ENCODE measurements around the gene OSR1.

The OSR1 gene

GRCh38 chr2:19361325-19361990 is 3.0 kb upstream of the OSR1 start:
- peaks cover 0 to 37% (median 8%) of the 10 kb centered on the region in 11 experiments; a peak in 9 of 22 replicates for H4K20me1 ChIP-seq
- no peak overlapping the region for H3K9ac ChIP-seq
- peak overlapping the region in 9 of 10 experiments; percentile 58 to 71 (median 66); a peak in 12 of 20 replicates for H3K4me3 ChIP-seq
- H3K36me3 ChIP-seq, result no peaks in the 10 kb centered on the region
- peak overlapping the region; percentile 73 to 89 (median 85); a peak in 16 of 22 replicates for H3K4me2 ChIP-seq
- H3K27ac ChIP-seq, result no peak overlapping the region
- H3K4me1 ChIP-seq, result peaks cover 0 to 32% (median 14%) of the 10 kb centered on the region in 10 experiments; a peak in 14 of 20 replicates
- H3K9me3 ChIP-seq (replicated peaks in 1 of 11), result peaks cover 14 to 49% (median 29%) of the 10 kb centered on the region in 11 experiments
- no peak for TF ChIP-seq Cebpa-rat (IDR thresholded peaks at IDR 0.05)
- H3K27me3 ChIP-seq, result peaks cover 75 to 83% (median 82%) of the 10 kb centered on the region in 11 experiments

- Histone ChIP-seq H3K36me3 (no peaks in the 10 kb centered on the region), H3K4me3 (no peak overlapping the region), H4K20me1 (peaks cover 0 to 39% (median 8%) of the 10 kb centered on the region in 11 experiments; a peak in 9 of 22 replicates), H3K9me3 (replicated peaks in 1 of 11) (peaks cover 19 to 55% (median 34%) of the 10 kb centered on the region in 11 experiments), H3K27me3 (peaks cover 80 to 88% (median 87%) of the 10 kb centered on the region in 11 experiments), H3K4me2 (no peak overlapping the region), H3K9ac (no peak overlapping the region), H3K4me1 (peaks cover 0 to 32% (median 14%) of the 10 kb centered on the region in 10 experiments; a peak in 14 of 20 replicates), H3K27ac (no peak overlapping the region)
- no peak for TF ChIP-seq Cebpa-rat (IDR thresholded peaks at IDR 0.05)
Measured at GRCh38 chr2:19360966-19361321, 2.5 kb upstream of the OSR1 start.

DNA sequence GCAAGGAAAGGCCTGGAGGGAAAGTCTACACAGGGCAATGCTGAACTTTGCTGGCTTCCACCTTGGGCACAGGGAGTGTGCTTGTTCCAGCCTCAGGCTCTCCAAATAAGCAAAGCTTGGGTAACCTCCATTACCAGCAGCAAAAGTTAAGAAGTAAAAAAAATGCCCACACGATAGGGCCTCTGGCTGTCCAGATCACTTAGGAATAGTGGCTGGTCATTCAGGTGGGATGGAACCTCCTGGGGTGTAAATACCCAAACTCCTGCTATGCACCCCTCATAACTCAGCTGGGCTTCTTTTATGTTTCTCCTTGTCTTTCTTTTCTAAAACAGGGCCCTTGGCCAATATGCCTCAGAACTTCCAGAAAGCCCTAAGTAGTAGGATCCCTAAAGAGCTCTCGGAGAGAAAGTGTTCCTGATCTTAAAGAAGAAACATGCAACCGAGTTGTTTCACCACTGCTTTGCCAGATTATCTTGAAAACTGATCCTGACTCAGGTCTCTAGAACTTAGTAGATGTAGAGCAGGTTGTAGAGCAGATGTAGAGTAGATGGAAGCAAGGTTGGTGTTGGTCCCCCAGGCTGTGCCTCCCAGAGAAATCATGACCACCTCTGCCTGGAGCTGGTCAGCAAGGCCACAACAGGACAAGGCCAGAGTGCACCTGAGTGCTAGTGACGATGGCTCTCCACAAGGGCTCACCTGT is 2.0 kb upstream of the OSR1 start:
- no peak for TF ChIP-seq Cebpa-rat (IDR thresholded peaks at IDR 0.05)
- H3K4me2 ChIP-seq, result no peak overlapping the region
- H3K9me3 ChIP-seq (replicated peaks in 1 of 11), result peaks cover 22 to 60% (median 39%) of the 10 kb centered on the region in 11 experiments
- H3K4me1 ChIP-seq, result peaks cover 0 to 32% (median 14%) of the 10 kb centered on the region in 10 experiments; a peak in 14 of 20 replicates
- peaks cover 82 to 94% (median 92%) of the 10 kb centered on the region in 11 experiments for H3K27me3 ChIP-seq
- no peak overlapping the region for H3K9ac ChIP-seq
- H4K20me1 ChIP-seq, result peaks cover 0 to 45% (median 8%) of the 10 kb centered on the region in 11 experiments; a peak in 9 of 22 replicates
- no peak overlapping the region for H3K4me3 ChIP-seq
- H3K36me3 ChIP-seq, result no peaks in the 10 kb centered on the region
- no peak overlapping the region for H3K27ac ChIP-seq

GRCh38 chr2:19359456-19359855 is 1.0 kb upstream of the OSR1 start:
- Histone ChIP-seq H3K9me3 (replicated peaks in 1 of 11) (peaks cover 22 to 63% (median 42%) of the 10 kb centered on the region in 11 experiments), H3K9ac (no peak overlapping the region), H3K36me3 (no peaks in the 10 kb centered on the region), H3K4me3 (peak overlapping the region in 2 of 10 experiments; percentile 38 to 46; a peak in 2 of 20 replicates), H3K27ac (no peak overlapping the region), H3K4me2 (no peak overlapping the region), H4K20me1 (peaks cover 0 to 53% (median 8%) of the 10 kb centered on the region in 11 experiments; a peak in 9 of 22 replicates), H3K4me1 (peaks cover 0 to 29% (median 11%) of the 10 kb centered on the region in 10 experiments; a peak in 14 of 20 replicates), H3K27me3 (peaks cover 91 to 100% (median 100%) of the 10 kb centered on the region in 11 experiments)
- TF ChIP-seq Cebpa-rat (IDR thresholded peaks at IDR 0.05), result no peak

- no peak for TF ChIP-seq Cebpa-rat (IDR thresholded peaks at IDR 0.05)
- Histone ChIP-seq H3K9me3 (replicated peaks in 1 of 11) (peaks cover 22 to 63% (median 42%) of the 10 kb centered on the region in 11 experiments), H3K4me1 (peaks cover 0 to 24% (median 6%) of the 10 kb centered on the region in 10 experiments; a peak in 11 of 20 replicates), H3K9ac (no peak overlapping the region), H3K27me3 (peaks cover 93 to 100% (median 100%) of the 10 kb centered on the region in 11 experiments), H3K4me3 (peak overlapping the region in 8 of 10 experiments; percentile 28 to 63 (median 46); a peak in 12 of 20 replicates), H3K4me2 (peak overlapping the region; percentile 46 to 91 (median 65); a peak in 21 of 22 replicates), H4K20me1 (peaks cover 0 to 53% (median 8%) of the 10 kb centered on the region in 11 experiments; a peak in 9 of 22 replicates), H3K27ac (no peak overlapping the region), H3K36me3 (no peaks in the 10 kb centered on the region)
Measured at GRCh38 chr2:19359021-19359357, 566 bp upstream of the OSR1 start.

- Histone ChIP-seq H3K4me1 (peaks cover 0 to 17% (median 5%) of the 10 kb centered on the region in 10 experiments; a peak in 5 of 20 replicates), H3K27me3 (peaks cover 96 to 100% (median 100%) of the 10 kb centered on the region in 11 experiments), H3K4me3 (peak overlapping the region; percentile 38 to 63 (median 50); a peak in 16 of 20 replicates), H3K9ac (no peak overlapping the region; a peak in 1 of 22 replicates), H3K4me2 (peak overlapping the region; percentile 63 to 91 (median 74)), H3K36me3 (no peaks in the 10 kb centered on the region), H3K9me3 (replicated peaks in 1 of 11) (peaks cover 22 to 76% (median 51%) of the 10 kb centered on the region in 11 experiments), H4K20me1 (peaks cover 0 to 53% (median 6%) of the 10 kb centered on the region in 11 experiments; a peak in 10 of 22 replicates), H3K27ac (no peak overlapping the region)
- TF ChIP-seq Cebpa-rat (IDR thresholded peaks at IDR 0.05), result no peak
Measured at GRCh38 chr2:19357402-19358241, 801 bp downstream of the OSR1 start.

GRCh38 chr2:19356545-19357401 is 1.6 kb downstream of the OSR1 start:
- peaks cover 0 to 53% (median 6%) of the 10 kb centered on the region in 11 experiments; a peak in 10 of 22 replicates for H4K20me1 ChIP-seq

More at GRCh38 chr2:19356545-19357401, 1.6 kb downstream of the OSR1 start:
- no peaks in the 10 kb centered on the region for H3K36me3 ChIP-seq
- H3K27ac ChIP-seq, result no peak overlapping the region
- peaks cover 22 to 84% (median 59%) of the 10 kb centered on the region in 11 experiments for H3K9me3 ChIP-seq (replicated peaks in 1 of 11)
- TF ChIP-seq Cebpa-rat (IDR thresholded peaks at IDR 0.05), result no peak
- peaks cover 99 to 100% (median 100%) of the 10 kb centered on the region in 11 experiments for H3K27me3 ChIP-seq
- peaks cover 0 to 18% (median 5%) of the 10 kb centered on the region in 10 experiments; a peak in 7 of 20 replicates for H3K4me1 ChIP-seq
- H3K9ac ChIP-seq, result no peak overlapping the region
- H3K4me2 ChIP-seq, result no peak overlapping the region
- 0 out of 20 replicates have a peak overlapping the region, but pooled peaks of 2 of the 10 experiments have one; percentile 49 to 57 for H3K4me3 ChIP-seq

Data from BLaER1 treated with 17β-estradiol and CSF1 and Interleukin-3, amounts not matched to agents 10 nM and 100 nM (cell line).